Right lobe of liver (tissue), 6 donors: ENCODE measurements around the gene DIO2. TPM values are rescaled to one million over a fixed set of nuclear protein-coding genes. Genes with fewer than 3 reads are reported as not detected.

Experiments used
- ATAC-seq, 4 donors: fragments of 200-7000 bp; cut with Tn5 transposase; one replicate each; pipeline ENCODE4 v1.9.1; 2020; ENCODE audit warnings: mild to moderate bottlenecking in 4 of 4, moderate library complexity in 4 of 4
- DNase-seq, 3 donors: peaks; one replicate each; pipeline ENCODE4 v3.0.0-alpha.2; 2020
- H3K27ac ChIP-seq, 3 donors: fragments of 200-600 bp; one replicate each; pipeline ENCODE4 v1.8.0; 2022
- H3K27me3 ChIP-seq, 2 donors: fragments of 200-600 bp; one replicate each; pipeline ENCODE4 v1.8.0; 2022
- H3K36me3 ChIP-seq, 4 donors: fragments of 200-600 bp; sonication (generic) in 1 of 4; one replicate each; pipeline versions ENCODE4 v1.5.1 to v1.8.0; 2017 to 2022; ENCODE audit warnings: control low read depth in 1 of 4
- H3K4me1 ChIP-seq, 4 donors: fragments of 200-600 bp; sonication (generic) in 1 of 4; one replicate each; pipeline versions ENCODE4 v1.5.1 to v1.8.0; 2017 to 2022; ENCODE audit warnings: control low read depth in 1 of 4
- H3K4me3 ChIP-seq, 3 donors: fragments of 200-600 bp; one replicate each; pipeline ENCODE4 v1.8.0; 2022
- H3K9me3 ChIP-seq, 4 donors: fragments of 200-600 bp; sonication (generic) in 1 of 4; one replicate each; pipeline versions ENCODE4 v1.5.1 to v1.8.0; 2017 to 2022; ENCODE audit warnings: control low read depth in 1 of 4
- POLR2A ChIP-seq: fragments of 450-650 bp; IDR thresholded peaks from one replicate; pipeline ENCODE4 v1.6.1; 2017; ENCODE audit warnings: antibody characterized with exemption, mild to moderate bottlenecking
- WGBS: methylation state at CpG from one replicate; pipeline ENCODE4 v1.1.6; 2018; ENCODE audit warnings: low coverage, low lambda C conversion rate; ENCODE audit not compliant: insufficient coverage; ENCODE audit errors: missing lambda C conversion rate; 5-methylcytosine and 5-hydroxymethylcytosine counted together
- intact Hi-C, 2 donors: fragments of 100-400 bp; cut with DNase I; formaldehyde crosslinking; loops; one replicate each; pipeline versions ENCODE4 v1.11.2 to v1.14.1; 2022
- total RNA-seq, 6 experiments: library from RNA; depleted of rRNA in 2 of 6; stranded (reverse); fragments of >200 nt in 2 of 6; fragmentation: NEBNext Ultra II Directional in 3 of 6; extraction: Animal tissue kit (Norgen Biotek cat#: 25700) in 3 of 6; gene quantifications; one replicate each; pipeline versions ENCODE4 v1.1.0 to v1.2.4, GENCODE V29; 2016 to 2023
- TF ChIP-seq, protein P1 (sequence below), 4 donors: fragments of 200-600 bp in 3 of 4; fragments of 450-650 bp in 1 of 4; IDR thresholded peaks; one replicate each; pipeline versions ENCODE4 v1.5.1 to v1.8.0; 2016 to 2022; ENCODE audit warnings: antibody characterized with exemption in 4 of 4, mild to moderate bottlenecking in 2 of 4
- donor health status: DM: no; HTN: yes; CAD: no.
- donor health status: DM: no; HTN: no; CAD: no.
- donor health status: DM: no; HTN: no; CAD: no.
- donor health status: DM: no; HTN: yes; CAD: no.
- donor health status: DM: no; HTN: yes; CAD: no.

DIO2 gene
- total RNA-seq, 6 experiments from 2014 or later = 0.02 to 0.33 TPM; not detected in 4

DNA sequence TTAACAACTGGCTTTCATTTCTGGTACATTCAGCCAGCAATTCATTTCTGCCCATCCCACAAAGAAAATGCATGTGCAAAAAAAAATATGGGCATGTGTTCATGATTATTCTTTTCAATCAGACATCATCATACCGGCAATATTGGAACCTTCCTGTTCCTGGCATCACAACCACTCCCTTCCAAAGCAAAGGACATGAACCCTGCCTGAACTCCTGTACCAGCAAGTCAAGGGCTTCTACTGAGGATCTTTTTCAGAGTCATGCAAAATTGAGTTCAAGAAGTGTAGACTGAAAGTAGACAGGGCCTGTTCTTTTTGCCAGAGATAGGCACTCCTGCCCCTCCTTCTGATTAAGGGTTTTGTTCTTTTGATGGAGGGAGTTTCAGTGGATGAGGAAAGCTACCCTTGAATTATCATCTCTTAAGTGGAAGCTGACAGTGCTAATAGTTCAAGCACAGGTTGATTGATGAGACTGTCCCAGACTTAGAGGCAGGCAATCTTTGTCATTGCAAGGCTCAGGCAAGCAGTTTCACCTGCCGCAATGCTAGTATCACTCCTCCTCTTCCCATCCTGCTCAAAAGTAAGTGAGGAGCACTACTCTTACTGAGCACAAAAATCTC is 22.3 kb upstream of the DIO2 start:
- no peak overlapping the region for H3K4me3 ChIP-seq
- no peaks in the 10 kb centered on the region for H3K9me3 ChIP-seq
- H3K4me1 ChIP-seq = no peaks in the 10 kb centered on the region
- no peak for ATAC-seq
- intact Hi-C loops = no loop called here
- no peak overlapping the region for H3K27ac ChIP-seq
- DNase-seq = no peak
- TF ChIP-seq POLR2A = no peak
- TF ChIP-seq, protein P1, sequence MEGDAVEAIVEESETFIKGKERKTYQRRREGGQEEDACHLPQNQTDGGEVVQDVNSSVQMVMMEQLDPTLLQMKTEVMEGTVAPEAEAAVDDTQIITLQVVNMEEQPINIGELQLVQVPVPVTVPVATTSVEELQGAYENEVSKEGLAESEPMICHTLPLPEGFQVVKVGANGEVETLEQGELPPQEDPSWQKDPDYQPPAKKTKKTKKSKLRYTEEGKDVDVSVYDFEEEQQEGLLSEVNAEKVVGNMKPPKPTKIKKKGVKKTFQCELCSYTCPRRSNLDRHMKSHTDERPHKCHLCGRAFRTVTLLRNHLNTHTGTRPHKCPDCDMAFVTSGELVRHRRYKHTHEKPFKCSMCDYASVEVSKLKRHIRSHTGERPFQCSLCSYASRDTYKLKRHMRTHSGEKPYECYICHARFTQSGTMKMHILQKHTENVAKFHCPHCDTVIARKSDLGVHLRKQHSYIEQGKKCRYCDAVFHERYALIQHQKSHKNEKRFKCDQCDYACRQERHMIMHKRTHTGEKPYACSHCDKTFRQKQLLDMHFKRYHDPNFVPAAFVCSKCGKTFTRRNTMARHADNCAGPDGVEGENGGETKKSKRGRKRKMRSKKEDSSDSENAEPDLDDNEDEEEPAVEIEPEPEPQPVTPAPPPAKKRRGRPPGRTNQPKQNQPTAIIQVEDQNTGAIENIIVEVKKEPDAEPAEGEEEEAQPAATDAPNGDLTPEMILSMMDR (IDR thresholded peaks at IDR 0.05) = no peak
- H3K27me3 ChIP-seq = no peaks in the 10 kb centered on the region
- H3K36me3 ChIP-seq = no peaks in the 10 kb centered on the region
- 45% methylated on average over 1 of the region's 2 CpGs for WGBS

DNA sequence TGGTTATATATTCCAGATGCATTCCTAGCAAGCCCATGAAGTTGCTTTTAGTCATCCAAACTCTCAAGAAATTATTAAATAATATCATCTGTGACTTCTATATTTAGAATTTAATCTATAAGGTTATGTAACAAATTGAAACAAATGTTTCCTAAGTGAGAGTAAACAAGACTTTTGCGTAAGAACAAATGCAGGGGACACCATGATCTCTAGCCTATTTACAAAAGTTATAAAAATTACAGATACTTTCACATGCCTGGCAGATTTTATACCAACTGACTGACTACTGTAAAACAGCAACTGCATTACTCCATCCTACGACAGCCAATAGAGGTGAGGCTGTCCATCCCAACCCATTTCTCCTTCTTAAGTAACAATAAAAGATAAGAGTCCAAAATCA is 20.4 kb upstream of the DIO2 start:
- ATAC-seq (no peak), DNase-seq (no peak)
- no peaks in the 10 kb centered on the region for H3K27me3 ChIP-seq
- H3K4me3 ChIP-seq = no peak overlapping the region
- TF ChIP-seq POLR2A = no peak
- TF ChIP-seq, protein P1 (IDR thresholded peaks at IDR 0.05) = no peak
- intact Hi-C loops = no loop called here
- H3K36me3 ChIP-seq = no peaks in the 10 kb centered on the region
- no peaks in the 10 kb centered on the region for H3K9me3 ChIP-seq
- 47% methylated on average over 2 of the region's 2 CpGs for WGBS
- H3K27ac ChIP-seq = no peak overlapping the region
- H3K4me1 ChIP-seq = no peaks in the 10 kb centered on the region

DNA sequence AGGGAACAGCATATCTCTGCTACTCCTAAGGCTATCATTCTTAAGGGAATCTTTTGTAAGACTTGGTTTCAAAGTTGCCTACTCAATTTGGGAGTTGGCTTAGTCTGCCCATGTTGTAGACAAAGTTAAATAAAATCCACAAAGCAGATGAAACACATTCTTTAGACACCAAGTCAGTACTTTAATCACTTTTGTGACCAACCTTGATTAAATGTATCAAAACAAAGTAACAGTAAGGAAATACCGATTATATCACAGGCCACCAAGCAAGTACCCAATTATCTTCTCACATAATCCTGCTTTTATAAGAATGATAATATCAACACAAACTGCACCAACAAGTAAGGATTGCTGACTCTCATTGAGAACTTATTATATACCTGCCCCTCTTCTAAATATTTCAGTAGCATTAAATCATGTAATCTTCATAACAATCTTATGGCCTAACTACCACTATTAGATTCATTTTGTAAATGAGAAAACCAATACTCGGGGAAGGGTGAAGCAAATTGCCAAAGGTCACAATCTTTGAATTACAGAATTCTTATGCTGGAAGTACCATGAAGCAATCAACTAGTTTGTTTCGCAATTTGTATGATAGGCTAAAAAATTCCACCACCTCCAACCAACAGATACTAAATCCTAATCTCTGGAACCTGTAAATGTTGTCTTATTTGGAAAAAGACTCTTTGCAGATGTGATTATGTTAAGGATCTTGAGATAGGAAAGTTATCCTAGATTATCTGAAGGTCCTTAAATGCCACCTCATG is 12.6 kb upstream of the DIO2 start:
- no peak overlapping the region for H3K4me3 ChIP-seq
- intact Hi-C loops = no loop called here
- H3K36me3 ChIP-seq = no peaks in the 10 kb centered on the region
- WGBS = 55% methylated on average over 3 of the region's 3 CpGs
- no peaks in the 10 kb centered on the region for H3K27me3 ChIP-seq
- DNase-seq (no peak), ATAC-seq (no peak)
- H3K4me1 ChIP-seq = no peaks in the 10 kb centered on the region
- H3K9me3 ChIP-seq = no peaks in the 10 kb centered on the region
- no peak for TF ChIP-seq POLR2A
- TF ChIP-seq, protein P1 (IDR thresholded peaks at IDR 0.05) = no peak
- H3K27ac ChIP-seq = no peak overlapping the region

DNA sequence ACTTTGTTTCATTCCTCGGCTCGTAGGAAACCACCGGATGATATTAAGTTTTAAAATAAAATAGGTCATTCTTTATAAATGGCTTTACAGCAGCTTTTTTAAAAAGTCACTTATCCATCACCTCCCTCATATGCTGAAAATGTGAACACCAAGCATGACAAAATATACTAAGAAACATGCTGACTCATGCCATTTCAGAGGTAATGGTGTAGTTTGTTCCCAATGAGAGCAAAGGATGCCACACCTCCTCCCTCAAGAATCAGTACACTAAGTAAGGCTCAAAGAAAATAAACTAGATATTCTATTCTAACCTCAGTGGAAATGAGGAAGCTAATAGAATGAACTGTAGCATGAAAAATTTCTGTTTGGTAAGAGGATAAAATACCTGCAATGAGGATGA is 5.5 kb upstream of the DIO2 start:
- intact Hi-C loops = no loop called here
- 68% methylated on average over 3 of the region's 3 CpGs for WGBS
- TF ChIP-seq, protein P1 (IDR thresholded peaks at IDR 0.05) = no peak
- no peak for TF ChIP-seq POLR2A

More for the DNA sequence above, 5.5 kb upstream of the DIO2 start:
- Histone ChIP-seq H3K4me3 (no peak overlapping the region), H3K27me3 (no peaks in the 10 kb centered on the region), H3K36me3 (no peaks in the 10 kb centered on the region), H3K9me3 (no peaks in the 10 kb centered on the region), H3K4me1 (no peaks in the 10 kb centered on the region), H3K27ac (no peak overlapping the region)
- no peak for ATAC-seq
- no peak for DNase-seq
